NCI-H1694 (cell line): Measurements from ENCODE around the gene PKP3.

ENCODE experiments used
- DNase-seq: peaks from one replicate; lab custom pipeline; 2025; lab: John Stamatoyannopoulos, UW

Gene PKP3

GRCh38 chr11:446891-447290, 52.9 kb downstream of the PKP3 start:
- no peak for DNase-seq

GRCh38 chr11:447923-448731, 54.1 kb downstream of the PKP3 start:
- DNase-seq, result peak; percentile 70

GRCh38 chr11:449889-450808, 56.1 kb downstream of the PKP3 start, which contains the start of gene PTDSS2:
TSS of gene PTDSS2 (plus strand) at chr11:450279. CDS start at chr11:450456, 177 bp downstream.
- DNase-seq, result peak; percentile 76

- peak; percentile 16 for DNase-seq
Measured at GRCh38 chr11:450809-451451, 56.9 kb downstream of the PKP3 start.

- no peak for DNase-seq
Measured at GRCh38 chr11:451738-452137, 57.7 kb downstream of the PKP3 start.

GRCh38 chr11:452203-452744, 58.3 kb downstream of the PKP3 start:
- no peak for DNase-seq

- DNase-seq, result no peak
Measured at GRCh38 chr11:452916-453527, 59.0 kb downstream of the PKP3 start.

- DNase-seq, result no peak
Measured at GRCh38 chr11:453564-453963, 59.6 kb downstream of the PKP3 start.

- DNase-seq, result no peak
Measured at GRCh38 chr11:454043-454442, 60.0 kb downstream of the PKP3 start.
